ENCODE measurements around the gene RGS19.

RGS19 gene

DNA sequence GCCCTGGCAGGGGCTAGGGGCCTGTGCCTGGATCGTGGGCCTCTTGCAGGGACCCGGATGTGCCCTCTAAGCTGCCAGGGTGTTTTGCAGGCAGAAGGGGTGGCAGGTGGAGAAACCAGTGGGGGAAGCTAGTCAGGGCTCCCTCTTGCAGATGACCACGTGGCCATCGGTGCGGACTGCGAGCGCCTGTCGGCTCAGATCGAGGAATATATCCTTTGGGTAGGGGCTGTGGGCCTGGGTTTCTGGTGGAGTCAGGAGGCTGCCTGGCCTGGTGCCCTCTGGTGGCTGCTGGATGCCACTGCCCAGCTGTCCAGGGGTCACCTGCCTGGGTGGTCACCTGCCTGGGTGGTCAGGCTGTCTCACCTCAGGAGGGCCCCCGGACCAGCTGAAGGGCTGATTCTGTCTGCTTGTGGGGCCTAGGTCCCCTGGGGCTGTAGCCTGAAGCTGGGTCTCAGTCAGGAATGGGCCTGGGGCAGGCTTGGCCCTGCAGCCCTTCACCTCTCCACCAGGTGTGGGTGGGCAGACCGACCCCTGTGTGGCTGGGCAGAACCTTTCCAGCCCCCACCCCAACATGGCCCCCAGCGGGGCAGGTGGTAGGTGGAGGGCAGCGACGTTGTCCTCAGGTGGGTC is 9.6 kb downstream of the RGS19 start:
- TF ChIP-seq, protein P1, sequence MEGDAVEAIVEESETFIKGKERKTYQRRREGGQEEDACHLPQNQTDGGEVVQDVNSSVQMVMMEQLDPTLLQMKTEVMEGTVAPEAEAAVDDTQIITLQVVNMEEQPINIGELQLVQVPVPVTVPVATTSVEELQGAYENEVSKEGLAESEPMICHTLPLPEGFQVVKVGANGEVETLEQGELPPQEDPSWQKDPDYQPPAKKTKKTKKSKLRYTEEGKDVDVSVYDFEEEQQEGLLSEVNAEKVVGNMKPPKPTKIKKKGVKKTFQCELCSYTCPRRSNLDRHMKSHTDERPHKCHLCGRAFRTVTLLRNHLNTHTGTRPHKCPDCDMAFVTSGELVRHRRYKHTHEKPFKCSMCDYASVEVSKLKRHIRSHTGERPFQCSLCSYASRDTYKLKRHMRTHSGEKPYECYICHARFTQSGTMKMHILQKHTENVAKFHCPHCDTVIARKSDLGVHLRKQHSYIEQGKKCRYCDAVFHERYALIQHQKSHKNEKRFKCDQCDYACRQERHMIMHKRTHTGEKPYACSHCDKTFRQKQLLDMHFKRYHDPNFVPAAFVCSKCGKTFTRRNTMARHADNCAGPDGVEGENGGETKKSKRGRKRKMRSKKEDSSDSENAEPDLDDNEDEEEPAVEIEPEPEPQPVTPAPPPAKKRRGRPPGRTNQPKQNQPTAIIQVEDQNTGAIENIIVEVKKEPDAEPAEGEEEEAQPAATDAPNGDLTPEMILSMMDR (IDR thresholded peaks at IDR 0.05; ENCODE audit: poor library complexity, severe bottlenecking): peak; percentile 99
- Histone ChIP-seq H3K9me3 (ENCODE audit: severe bottlenecking) (no peaks in the 10 kb centered on the region), H3K4me1 (ENCODE audit: insufficient read depth, poor library complexity, severe bottlenecking) (peaks cover 21% of the 10 kb centered on the region), H3K27me3 (ENCODE audit: insufficient read depth, poor library complexity, severe bottlenecking) (no peaks in the 10 kb centered on the region), H3K36me3 (ENCODE audit: low read depth) (no peaks in the 10 kb centered on the region), H3K4me3 (ENCODE audit: severe bottlenecking) (no peak overlapping the region), H3K27ac (ENCODE audit: poor library complexity, severe bottlenecking) (no peak overlapping the region)
- peak; percentile 15 for ATAC-seq (ENCODE audit: low read depth)
- DNase-seq (ENCODE audit: low spot score): no peak

DNA sequence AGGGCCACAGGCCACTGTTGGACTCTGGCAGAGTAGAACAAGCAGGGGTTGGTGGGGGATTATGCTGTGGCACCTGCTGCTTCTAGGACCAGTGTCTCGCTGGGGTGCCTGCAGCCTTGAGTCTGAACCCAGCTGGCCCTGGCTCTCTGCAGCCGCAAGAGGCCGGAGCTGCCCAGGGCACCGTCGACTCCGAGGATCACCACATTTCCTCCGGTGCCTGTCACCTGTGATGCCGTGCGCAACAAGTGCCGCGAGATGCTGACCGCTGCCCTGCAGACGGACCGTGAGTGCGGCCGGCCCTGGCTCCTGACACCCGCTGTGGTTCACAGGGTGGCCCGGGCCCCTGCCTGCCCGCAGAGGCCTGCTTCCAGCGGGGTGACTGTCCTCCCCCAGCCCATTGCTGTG is 10.1 kb downstream of the RGS19 start:
- Histone ChIP-seq H3K4me3 (ENCODE audit: severe bottlenecking) (no peak overlapping the region), H3K36me3 (ENCODE audit: low read depth) (no peaks in the 10 kb centered on the region), H3K4me1 (ENCODE audit: insufficient read depth, poor library complexity, severe bottlenecking) (peaks cover 26% of the 10 kb centered on the region), H3K9me3 (ENCODE audit: severe bottlenecking) (no peaks in the 10 kb centered on the region), H3K27ac (ENCODE audit: poor library complexity, severe bottlenecking) (no peak overlapping the region), H3K27me3 (ENCODE audit: insufficient read depth, poor library complexity, severe bottlenecking) (no peaks in the 10 kb centered on the region)
- ATAC-seq (ENCODE audit: low read depth) (no peak), DNase-seq (ENCODE audit: low spot score) (no peak)
- TF ChIP-seq, protein P1 (IDR thresholded peaks at IDR 0.05; ENCODE audit: poor library complexity, severe bottlenecking): no peak

DNA sequence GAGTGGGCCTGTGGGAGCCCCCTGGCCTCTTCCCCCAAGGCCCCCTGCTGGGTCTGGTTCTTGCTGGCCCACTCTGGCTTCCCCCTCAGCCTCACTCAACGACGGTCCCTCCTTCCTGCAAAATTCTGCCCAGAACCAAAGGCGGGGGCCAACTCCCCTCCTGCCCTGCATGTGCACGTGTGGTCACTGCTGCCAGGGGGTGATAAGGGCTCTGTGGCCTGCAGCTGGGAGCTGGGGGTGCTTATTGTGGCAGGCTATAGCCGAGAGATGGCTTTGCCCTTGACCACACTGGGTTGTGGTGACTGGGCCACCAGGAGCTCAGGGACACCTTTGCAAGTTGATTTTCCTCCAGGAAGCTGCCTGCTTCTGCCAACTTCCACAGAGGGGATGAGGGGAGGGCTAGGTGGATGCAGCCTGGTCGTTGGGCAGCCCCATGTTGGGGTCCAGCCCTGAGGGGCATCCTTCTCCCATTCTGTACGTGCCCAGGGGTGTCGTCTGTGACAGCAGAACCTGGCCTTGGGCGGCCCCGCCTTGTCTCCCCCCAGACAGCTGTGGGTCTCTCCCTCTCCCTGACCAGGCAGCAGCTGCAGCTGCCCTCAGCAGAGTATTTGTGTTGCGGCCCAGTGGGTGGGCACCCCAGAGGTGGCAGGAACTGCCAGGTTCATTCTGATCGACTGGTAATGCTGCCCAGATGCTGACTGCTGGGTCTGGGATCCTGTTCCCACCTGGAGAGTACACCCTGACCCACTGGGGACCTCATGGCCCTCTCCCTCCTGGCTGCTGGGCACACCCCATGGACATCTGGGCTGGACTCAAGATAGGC is 10.7 kb downstream of the RGS19 start:
- TF ChIP-seq, protein P1 (IDR thresholded peaks at IDR 0.05; ENCODE audit: poor library complexity, severe bottlenecking): no peak
- DNase-seq (ENCODE audit: low spot score) (peak; percentile 84), ATAC-seq (ENCODE audit: low read depth) (no peak)
- Histone ChIP-seq H3K27me3 (ENCODE audit: insufficient read depth, poor library complexity, severe bottlenecking) (no peaks in the 10 kb centered on the region), H3K4me1 (ENCODE audit: insufficient read depth, poor library complexity, severe bottlenecking) (peaks cover 30% of the 10 kb centered on the region), H3K4me3 (ENCODE audit: severe bottlenecking) (no peak overlapping the region), H3K9me3 (ENCODE audit: severe bottlenecking) (no peaks in the 10 kb centered on the region), H3K36me3 (ENCODE audit: low read depth) (no peaks in the 10 kb centered on the region), H3K27ac (ENCODE audit: poor library complexity, severe bottlenecking) (no peak overlapping the region)

DNA sequence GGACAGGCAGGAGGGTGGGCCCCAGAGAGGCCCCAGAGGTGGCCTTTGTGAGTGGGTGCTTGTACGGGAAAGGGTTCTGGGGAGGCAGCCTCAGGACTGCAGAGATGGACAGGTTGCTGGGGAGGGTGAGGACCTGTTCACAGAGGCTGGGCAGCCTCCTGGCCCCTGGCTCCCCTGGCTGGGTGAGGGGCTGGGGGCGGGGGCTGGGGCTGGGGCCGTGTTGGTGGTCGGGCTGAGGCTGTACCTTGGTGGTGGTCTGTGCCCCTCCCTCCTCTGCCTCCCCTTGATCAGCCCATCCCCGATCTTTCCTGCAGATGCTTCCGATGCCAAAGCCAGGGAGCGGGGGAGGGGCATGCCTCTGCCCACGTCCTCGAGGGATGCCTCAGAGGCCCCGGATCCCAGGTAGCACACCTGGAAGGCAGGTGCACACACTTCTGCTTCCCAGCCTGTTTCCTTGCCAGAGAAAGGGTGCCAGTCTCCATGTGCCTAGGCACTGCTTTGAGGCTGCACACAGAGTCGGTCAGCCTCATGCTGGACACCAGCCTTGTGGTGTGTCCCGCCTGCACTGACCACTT is 11.5 kb downstream of the RGS19 start:
- Histone ChIP-seq H3K9me3 (ENCODE audit: severe bottlenecking) (no peaks in the 10 kb centered on the region), H3K27me3 (ENCODE audit: insufficient read depth, poor library complexity, severe bottlenecking) (no peaks in the 10 kb centered on the region), H3K36me3 (ENCODE audit: low read depth) (no peaks in the 10 kb centered on the region), H3K4me3 (ENCODE audit: severe bottlenecking) (no peak overlapping the region), H3K27ac (ENCODE audit: poor library complexity, severe bottlenecking) (no peak overlapping the region), H3K4me1 (ENCODE audit: insufficient read depth, poor library complexity, severe bottlenecking) (peaks cover 30% of the 10 kb centered on the region)
- ATAC-seq (ENCODE audit: low read depth) (no peak), DNase-seq (ENCODE audit: low spot score) (no peak)
- TF ChIP-seq, protein P1 (IDR thresholded peaks at IDR 0.05; ENCODE audit: poor library complexity, severe bottlenecking): no peak

All from RWPE2 (cell line).